Rectal smooth muscle tissue (tissue), 1 donor: ENCODE data around the gene LAGE3.

ENCODE experiments used
- H3K27ac ChIP-seq: one replicate; pipeline ENCODE4 v1.7.0; 2013; ENCODE audit warnings: low read depth, low read length, inconsistent platforms
- H3K27me3 ChIP-seq: one replicate; pipeline ENCODE4 v1.7.0; 2013; ENCODE audit warnings: low read length; ENCODE audit not compliant: control insufficient read depth, insufficient read depth
- H3K36me3 ChIP-seq: one replicate; pipeline ENCODE4 v1.7.0; 2013; ENCODE audit warnings: low read length; ENCODE audit not compliant: control insufficient read depth, insufficient read depth
- H3K4me1 ChIP-seq: one replicate; pipeline ENCODE4 v1.7.0; 2013; ENCODE audit warnings: low read length; ENCODE audit not compliant: control insufficient read depth, insufficient read depth
- H3K4me3 ChIP-seq: one replicate; pipeline ENCODE4 v1.7.0; 2013; ENCODE audit warnings: low read length
- H3K9ac ChIP-seq: one replicate; pipeline ENCODE4 v1.7.0; 2013; ENCODE audit warnings: low read length

The LAGE3 gene, protein sequence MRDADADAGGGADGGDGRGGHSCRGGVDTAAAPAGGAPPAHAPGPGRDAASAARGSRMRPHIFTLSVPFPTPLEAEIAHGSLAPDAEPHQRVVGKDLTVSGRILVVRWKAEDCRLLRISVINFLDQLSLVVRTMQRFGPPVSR

GRCh38 chrX:154478728-154479622 is at the start of gene LAGE3:
Gene LAGE3 (minus strand): TSS chrX:154479281. CDS start chrX:154478915, 366 bp downstream.
- H3K27me3 ChIP-seq = peaks cover 4% of the 10 kb centered on the region
- peak within 1 kb of the TSS; percentile 72 for H3K4me3 ChIP-seq
- H3K27ac ChIP-seq = peak within 1 kb of the TSS; percentile 74
- H3K9ac ChIP-seq = no peak within 1 kb of the TSS
- peaks cover 2% of the 10 kb centered on the region for H3K36me3 ChIP-seq
- no peaks in the 10 kb centered on the region for H3K4me1 ChIP-seq

- no peaks in the 10 kb centered on the region for H3K36me3 ChIP-seq
- H3K27me3 ChIP-seq = peaks cover 3% of the 10 kb centered on the region
- H3K27ac ChIP-seq = peak overlapping the region; percentile 80
- H3K9ac ChIP-seq = peak overlapping the region; percentile 3
- peaks cover 3% of the 10 kb centered on the region for H3K4me1 ChIP-seq
- H3K4me3 ChIP-seq = peak overlapping the region; percentile 49
These were observed 48.0 kb upstream of the LAGE3 start for GRCh38 chrX:154526901-154527675.

DNA sequence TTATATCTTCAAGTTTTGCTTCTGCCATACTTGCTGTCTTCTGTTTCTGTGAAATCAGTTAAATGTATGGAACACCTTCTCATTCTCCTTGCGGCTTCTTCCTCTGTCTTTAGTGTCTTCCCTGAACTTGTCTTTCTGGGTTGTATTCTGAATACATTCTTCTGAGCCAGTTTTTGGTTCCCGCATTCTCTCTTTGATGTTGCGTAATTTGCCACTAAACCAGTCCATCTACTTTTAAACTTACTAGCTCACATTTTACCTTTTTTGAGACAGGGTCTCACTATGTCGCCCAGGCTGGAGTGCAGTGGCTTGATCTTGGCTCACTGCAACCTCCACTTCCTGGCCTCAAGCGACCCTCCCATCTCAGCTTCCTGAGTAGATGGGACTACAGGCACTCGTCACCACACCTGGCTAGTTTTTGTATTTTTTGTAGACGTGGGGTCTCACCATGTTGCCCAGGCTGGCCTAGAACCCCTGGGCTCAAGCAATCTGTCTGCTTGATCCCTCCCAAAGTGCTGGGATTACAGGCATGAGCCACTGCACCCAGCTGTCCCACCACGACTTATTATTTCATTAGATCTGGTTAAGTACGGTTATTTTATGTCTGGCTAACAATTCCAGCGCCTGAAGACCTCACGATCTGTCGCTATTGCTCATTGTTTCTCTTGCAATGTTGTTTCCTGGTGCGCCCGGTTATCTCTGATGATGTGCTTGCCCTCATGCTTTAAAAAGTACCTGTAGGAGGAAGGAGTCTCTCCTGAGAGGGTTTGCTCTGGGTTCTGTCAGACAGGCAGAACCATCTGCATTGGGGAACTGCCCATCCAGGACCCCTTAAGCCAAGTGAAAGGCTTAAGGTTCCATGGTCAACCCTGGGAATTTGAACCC is 46.8 kb upstream of the LAGE3 start:
- H3K9ac ChIP-seq = no peak overlapping the region
- no peaks in the 10 kb centered on the region for H3K36me3 ChIP-seq
- peaks cover 3% of the 10 kb centered on the region for H3K27me3 ChIP-seq
- H3K4me1 ChIP-seq = peaks cover 3% of the 10 kb centered on the region
- no peak overlapping the region for H3K27ac ChIP-seq
- no peak overlapping the region for H3K4me3 ChIP-seq

- Histone ChIP-seq H3K4me1 (peaks cover 7% of the 10 kb centered on the region), H3K9ac (no peak overlapping the region), H3K36me3 (no peaks in the 10 kb centered on the region), H3K4me3 (no peak overlapping the region), H3K27me3 (peaks cover 4% of the 10 kb centered on the region), H3K27ac (no peak overlapping the region)
These were observed 40.3 kb upstream of the LAGE3 start for GRCh38 chrX:154519389-154519788.

DNA sequence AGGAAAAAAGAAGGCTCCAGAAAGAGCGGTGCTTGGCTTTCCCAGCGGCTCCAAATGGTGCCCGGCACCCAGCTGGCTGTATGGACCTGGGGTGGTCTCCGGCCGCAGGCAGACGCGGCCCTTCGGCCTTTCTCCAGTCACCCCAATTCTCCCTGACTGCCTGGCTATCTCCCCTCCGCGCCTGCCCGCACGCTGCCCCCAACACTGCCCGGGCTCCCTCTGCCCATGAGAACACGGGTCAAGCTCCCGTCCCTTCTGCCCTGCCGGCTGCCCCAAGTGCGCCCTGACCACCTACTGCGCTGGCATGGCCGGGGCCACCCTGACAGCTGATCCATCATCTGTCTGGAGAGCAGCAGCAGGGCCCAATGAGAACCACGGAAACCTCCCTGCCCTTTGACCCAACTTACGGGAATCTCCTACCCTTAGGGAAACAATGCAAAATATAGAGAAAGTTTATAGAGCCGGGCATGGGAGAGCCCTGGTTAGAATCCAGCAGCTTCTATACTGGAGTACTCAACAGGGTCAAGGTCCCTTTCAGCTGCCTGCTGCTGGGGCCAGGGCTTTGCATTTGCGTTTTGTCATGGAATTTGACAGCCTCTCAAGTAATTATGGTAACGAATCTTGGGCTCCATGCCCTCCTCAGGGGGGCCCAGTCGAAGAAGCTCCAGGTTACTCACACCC is 38.2 kb upstream of the LAGE3 start:
- Histone ChIP-seq H3K4me1 (peaks cover 7% of the 10 kb centered on the region), H3K27ac (peak overlapping the region; percentile 88), H3K27me3 (peaks cover 4% of the 10 kb centered on the region), H3K9ac (peak overlapping the region; percentile 92), H3K4me3 (peak overlapping the region; percentile 59), H3K36me3 (no peaks in the 10 kb centered on the region)

GRCh38 chrX:154516656-154517100 is 37.6 kb upstream of the LAGE3 start:
- Histone ChIP-seq H3K27me3 (peaks cover 4% of the 10 kb centered on the region), H3K4me3 (peak overlapping the region; percentile 59), H3K36me3 (no peaks in the 10 kb centered on the region), H3K4me1 (peaks cover 7% of the 10 kb centered on the region), H3K9ac (peak overlapping the region; percentile 92), H3K27ac (peak overlapping the region; percentile 88)

- peaks cover 4% of the 10 kb centered on the region for H3K27me3 ChIP-seq
- peak within 1 kb of the TSS; percentile 95 for H3K27ac ChIP-seq
- peak within 1 kb of the TSS; percentile 77 for H3K4me3 ChIP-seq
- H3K36me3 ChIP-seq = no peaks in the 10 kb centered on the region
- H3K4me1 ChIP-seq = peaks cover 7% of the 10 kb centered on the region
- H3K9ac ChIP-seq = peak within 1 kb of the TSS; percentile 92
These were observed 37.0 kb upstream of the LAGE3 start, which contains the start of gene FAM3A for GRCh38 chrX:154515966-154516655. Gene FAM3A (minus strand): TSS chrX:154516232. CDS start chrX:154515772, 460 bp downstream.

DNA sequence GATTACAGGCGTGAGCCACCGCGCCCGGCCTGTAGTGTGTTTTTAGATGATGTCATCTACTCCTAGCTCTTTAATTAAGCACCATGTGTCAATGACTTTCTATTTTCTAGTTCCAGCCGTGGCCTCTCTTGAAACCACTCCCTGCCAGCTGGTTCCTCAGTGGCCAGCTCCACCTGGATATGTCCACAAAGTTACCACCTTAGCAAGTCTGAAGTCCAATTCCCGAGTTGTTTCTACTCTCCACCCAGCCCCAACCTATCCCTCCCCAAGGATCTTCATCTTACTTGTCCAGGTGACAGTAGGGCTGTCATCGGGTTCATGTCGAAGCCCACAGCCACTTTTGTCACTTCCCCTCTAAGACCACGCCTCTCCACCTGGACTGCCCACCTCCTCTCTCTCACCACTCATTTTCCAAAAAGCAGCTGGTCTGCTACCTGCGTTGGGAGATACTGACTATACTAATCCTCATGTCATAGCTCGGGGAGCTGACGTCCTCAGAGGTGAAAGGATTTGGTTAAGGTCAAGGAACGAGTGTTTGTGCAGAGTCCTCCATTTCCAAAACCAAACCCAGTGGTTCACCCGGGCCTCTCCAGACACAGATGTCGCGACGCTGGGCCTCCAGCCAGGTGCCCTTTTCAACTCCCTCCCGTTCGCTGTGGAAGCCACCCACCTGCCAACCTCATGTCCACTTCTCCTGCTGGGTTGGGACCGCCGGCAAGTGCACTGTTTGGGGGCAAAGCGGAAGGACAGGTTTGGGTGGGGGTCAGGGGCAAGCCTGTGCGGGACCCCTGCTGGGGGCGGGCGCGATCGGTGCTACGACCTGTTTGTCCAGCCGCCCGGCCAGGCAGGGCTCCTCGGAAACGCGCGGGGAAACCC is 36.2 kb upstream of the LAGE3 start:
- H3K9ac ChIP-seq = peak overlapping the region; percentile 62
- peak overlapping the region; percentile 77 for H3K4me3 ChIP-seq
- peaks cover 7% of the 10 kb centered on the region for H3K4me1 ChIP-seq
- peak overlapping the region; percentile 95 for H3K27ac ChIP-seq
- H3K36me3 ChIP-seq = no peaks in the 10 kb centered on the region
- H3K27me3 ChIP-seq = peaks cover 4% of the 10 kb centered on the region

- Histone ChIP-seq H3K4me1 (peaks cover 7% of the 10 kb centered on the region), H3K36me3 (no peaks in the 10 kb centered on the region), H3K27ac (no peak overlapping the region), H3K4me3 (no peak overlapping the region), H3K9ac (no peak overlapping the region), H3K27me3 (peaks cover 4% of the 10 kb centered on the region)
These were observed 34.6 kb upstream of the LAGE3 start for GRCh38 chrX:154513716-154514115.

- H3K4me3 ChIP-seq = no peak overlapping the region
- H3K36me3 ChIP-seq = no peaks in the 10 kb centered on the region
- peaks cover 4% of the 10 kb centered on the region for H3K27me3 ChIP-seq
- peaks cover 7% of the 10 kb centered on the region for H3K4me1 ChIP-seq
- no peak overlapping the region for H3K9ac ChIP-seq
- no peak overlapping the region for H3K27ac ChIP-seq
These were observed 33.9 kb upstream of the LAGE3 start for GRCh38 chrX:154512879-154513553.
